ENCODE data around the gene COA1.
"Not testable (repeated sequence)": the region's sequence is repeated elsewhere in the genome, so short reads cannot be mapped to it uniquely, and the experiment has no call there.

Gene COA1

GRCh38 chr7:43731494-43731893 is 2.2 kb upstream of the COA1 start:
- peak; percentile 67 for FAIRE-seq
- DNase-seq (ENCODE audit: extremely low spot score, insufficient read length, low read depth), result not testable (repeated sequence)

DNA sequence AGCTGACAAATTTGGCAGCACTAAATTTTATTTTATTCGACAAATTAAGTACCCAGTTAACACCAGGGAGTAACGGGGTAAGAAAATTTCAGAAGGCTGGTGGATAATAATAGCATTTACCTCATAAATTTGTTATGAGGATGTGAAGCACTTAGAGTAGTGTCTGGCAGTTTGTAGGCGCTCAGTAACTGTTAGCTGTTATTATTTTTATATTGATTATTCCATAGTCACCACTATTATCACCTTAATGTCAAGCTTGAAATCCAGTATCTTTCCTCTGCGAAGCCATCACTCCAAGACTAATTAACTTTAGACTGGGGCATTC is 563 bp upstream of the COA1 start:
- DNase-seq (ENCODE audit: extremely low spot score, insufficient read length, low read depth) (no peak), FAIRE-seq (no peak)

DNA sequence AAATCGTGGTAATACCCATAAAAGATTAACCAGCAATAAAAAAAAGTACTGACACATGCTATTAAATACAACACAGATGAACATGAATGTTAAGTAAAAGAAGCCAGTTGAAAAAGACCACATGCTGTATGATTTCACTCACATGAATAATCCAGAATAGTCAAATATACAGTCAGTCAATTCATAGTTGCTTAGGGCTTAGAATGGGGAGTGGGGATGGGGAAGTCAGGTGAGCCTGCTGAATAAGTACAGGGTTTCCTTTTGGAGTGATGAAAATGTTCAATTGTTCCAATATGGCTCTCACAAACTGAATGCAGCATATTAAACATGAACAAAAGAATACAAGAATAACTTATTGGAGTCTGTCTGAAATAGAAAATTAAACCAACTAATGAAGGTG is 1.8 kb downstream of the COA1 start:
- no peak for DNase-seq (ENCODE audit: extremely low spot score, insufficient read length, low read depth)
- no peak for FAIRE-seq

GRCh38 chr7:43727003-43727402 is 2.3 kb downstream of the COA1 start:
- DNase-seq (ENCODE audit: extremely low spot score, insufficient read length, low read depth) (no peak), FAIRE-seq (peak; percentile 15)

DNA sequence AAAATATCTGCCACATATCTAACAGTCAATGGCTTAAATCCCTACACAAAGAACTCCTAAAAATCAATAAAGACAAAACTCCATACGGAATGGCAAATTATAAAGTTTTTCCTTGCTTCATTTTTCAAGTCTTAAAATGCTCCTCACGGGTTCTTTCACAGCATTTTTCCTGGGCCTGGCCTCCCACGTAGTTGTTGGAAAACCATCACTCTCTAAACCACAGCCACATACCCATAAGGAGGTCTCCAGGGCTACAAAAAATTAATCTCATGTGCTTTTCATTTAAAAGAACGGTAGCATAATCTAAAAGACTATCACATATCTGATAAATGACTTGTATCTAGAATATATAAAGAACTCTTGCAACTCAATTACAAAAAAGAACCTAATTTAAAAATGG is 2.9 kb downstream of the COA1 start:
- DNase-seq (ENCODE audit: extremely low spot score, insufficient read length, low read depth), result no peak
- FAIRE-seq, result no peak

- FAIRE-seq, result no peak
Measured at GRCh38 chr7:43725251-43725650, 4.1 kb downstream of the COA1 start.

GRCh38 chr7:43723007-43723341 is 6.3 kb downstream of the COA1 start:
- DNase-seq (ENCODE audit: extremely low spot score, insufficient read length, low read depth) (no peak), FAIRE-seq (no peak)

More at GRCh38 chr7:43725251-43725650, 4.1 kb downstream of the COA1 start:
- no peak for DNase-seq (ENCODE audit: extremely low spot score, insufficient read length, low read depth)

- DNase-seq (ENCODE audit: extremely low spot score, insufficient read length, low read depth), result no peak
- peak; percentile 39 for FAIRE-seq
Measured at GRCh38 chr7:43721193-43721806, 8.0 kb downstream of the COA1 start.

DNA sequence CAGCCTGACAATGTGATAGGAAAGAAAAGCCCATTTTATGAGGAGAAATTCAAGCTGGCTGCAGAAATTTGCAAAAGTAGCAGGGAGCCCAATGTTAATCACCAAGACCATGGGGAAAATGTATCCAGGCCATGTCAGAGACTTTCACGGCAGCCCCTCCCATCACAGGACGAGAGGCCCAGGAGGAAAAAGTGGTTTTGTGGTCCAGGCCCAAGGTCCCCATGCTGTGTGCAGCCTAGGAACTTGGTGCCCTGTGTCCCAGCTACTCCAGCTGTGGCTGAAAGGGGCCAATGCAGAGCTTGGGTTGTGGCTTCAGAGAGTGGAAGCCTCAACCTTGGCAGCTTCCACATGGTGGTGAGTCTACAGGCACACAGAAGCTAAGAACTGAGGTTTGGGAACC is 12.7 kb downstream of the COA1 start:
- no peak for DNase-seq (ENCODE audit: extremely low spot score, insufficient read length, low read depth)

DNA sequence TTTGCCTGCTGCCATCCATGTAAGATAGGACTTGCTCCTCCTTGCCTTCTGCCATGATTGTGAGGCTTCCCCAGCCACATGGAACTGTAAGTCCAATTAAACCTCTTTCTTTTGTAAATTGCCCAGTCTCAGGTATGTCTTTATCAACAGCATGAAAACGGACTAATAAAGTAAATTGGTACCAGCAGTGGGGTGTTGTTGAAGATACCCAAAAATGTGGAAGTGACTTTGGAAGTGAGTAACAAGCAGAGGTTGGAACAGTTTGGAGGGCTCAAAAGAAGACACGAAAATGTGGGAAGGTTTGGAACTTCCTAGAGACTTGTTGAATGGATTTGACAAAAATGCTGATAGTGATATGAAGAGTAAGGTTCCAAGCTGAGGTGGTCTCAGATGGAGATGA is 13.4 kb downstream of the COA1 start:
- DNase-seq (ENCODE audit: extremely low spot score, insufficient read length, low read depth); FAIRE-seq: not testable (repeated sequence)

More for the DNA sequence above, 12.7 kb downstream of the COA1 start:
- FAIRE-seq, result no peak

GRCh38 chr7:43711503-43711902 is 17.8 kb downstream of the COA1 start:
- FAIRE-seq, result no peak
- DNase-seq (ENCODE audit: extremely low spot score, insufficient read length, low read depth), result no peak

DNA sequence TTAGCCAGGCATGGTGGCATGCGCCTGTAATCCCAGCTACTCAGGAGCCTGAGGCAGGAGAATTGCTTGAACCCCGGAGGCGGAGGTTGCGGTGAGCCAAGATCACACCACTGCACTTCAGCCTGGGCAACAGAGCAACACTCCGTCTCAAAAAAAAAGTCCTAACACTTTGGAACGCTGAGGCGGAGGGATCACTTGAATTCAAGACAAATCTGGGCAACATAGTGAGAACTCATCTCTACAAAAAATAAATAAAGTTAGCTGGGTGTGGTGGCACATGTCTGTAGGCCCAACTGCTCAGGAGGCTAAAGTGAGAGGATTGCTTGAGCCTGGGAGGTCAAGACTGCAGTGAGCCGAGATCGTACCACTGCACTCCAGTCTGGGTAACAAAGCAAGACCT is 21.3 kb downstream of the COA1 start:
- DNase-seq (ENCODE audit: extremely low spot score, insufficient read length, low read depth); FAIRE-seq: not testable (repeated sequence)

DNA sequence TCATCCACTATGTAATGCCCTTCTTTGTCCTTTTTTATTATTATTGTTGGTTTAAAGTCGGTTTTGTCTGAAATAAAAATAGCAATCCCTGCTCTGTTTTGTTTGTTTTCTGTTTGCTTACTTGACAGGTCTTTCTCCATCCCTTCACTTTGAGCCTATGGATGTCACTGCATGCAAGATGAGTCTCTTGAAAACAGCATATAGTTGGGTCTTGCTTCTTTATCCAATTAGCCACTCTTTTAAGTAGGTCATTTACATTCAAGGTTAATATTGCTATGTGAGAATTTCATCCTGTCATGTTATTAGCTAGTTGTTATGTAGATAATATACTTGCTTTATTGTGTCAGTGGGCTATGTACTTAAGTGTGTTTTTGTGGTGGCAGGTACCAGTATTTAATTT is 25.8 kb downstream of the COA1 start:
- no peak for FAIRE-seq

GRCh38 chr7:43702974-43703373 is 26.3 kb downstream of the COA1 start:
- FAIRE-seq (peak; percentile 55), DNase-seq (ENCODE audit: extremely low spot score, insufficient read length, low read depth) (no peak)

More for the DNA sequence above, 25.8 kb downstream of the COA1 start:
- no peak for DNase-seq (ENCODE audit: extremely low spot score, insufficient read length, low read depth)

GRCh38 chr7:43701929-43702328 is 27.4 kb downstream of the COA1 start:
- DNase-seq (ENCODE audit: extremely low spot score, insufficient read length, low read depth) (no peak), FAIRE-seq (no peak)

DNA sequence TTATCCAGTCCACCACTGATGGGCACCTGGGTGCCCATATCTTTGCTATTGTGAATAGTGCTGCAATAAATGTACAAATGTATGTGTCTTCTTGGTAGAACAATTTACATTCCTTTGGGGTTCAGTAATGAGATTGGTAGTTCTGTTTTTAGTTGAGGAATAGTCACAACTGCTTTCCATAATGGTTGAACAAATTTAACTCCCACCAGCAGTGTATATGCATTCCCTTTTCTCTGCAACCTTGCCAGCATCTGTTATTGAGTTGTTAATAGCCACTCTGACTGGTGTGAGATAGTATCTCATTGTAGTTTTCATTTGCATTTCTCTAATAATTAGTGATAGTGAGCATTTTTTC is 27.8 kb downstream of the COA1 start:
- FAIRE-seq, result no peak
- no peak for DNase-seq (ENCODE audit: extremely low spot score, insufficient read length, low read depth)

DNA sequence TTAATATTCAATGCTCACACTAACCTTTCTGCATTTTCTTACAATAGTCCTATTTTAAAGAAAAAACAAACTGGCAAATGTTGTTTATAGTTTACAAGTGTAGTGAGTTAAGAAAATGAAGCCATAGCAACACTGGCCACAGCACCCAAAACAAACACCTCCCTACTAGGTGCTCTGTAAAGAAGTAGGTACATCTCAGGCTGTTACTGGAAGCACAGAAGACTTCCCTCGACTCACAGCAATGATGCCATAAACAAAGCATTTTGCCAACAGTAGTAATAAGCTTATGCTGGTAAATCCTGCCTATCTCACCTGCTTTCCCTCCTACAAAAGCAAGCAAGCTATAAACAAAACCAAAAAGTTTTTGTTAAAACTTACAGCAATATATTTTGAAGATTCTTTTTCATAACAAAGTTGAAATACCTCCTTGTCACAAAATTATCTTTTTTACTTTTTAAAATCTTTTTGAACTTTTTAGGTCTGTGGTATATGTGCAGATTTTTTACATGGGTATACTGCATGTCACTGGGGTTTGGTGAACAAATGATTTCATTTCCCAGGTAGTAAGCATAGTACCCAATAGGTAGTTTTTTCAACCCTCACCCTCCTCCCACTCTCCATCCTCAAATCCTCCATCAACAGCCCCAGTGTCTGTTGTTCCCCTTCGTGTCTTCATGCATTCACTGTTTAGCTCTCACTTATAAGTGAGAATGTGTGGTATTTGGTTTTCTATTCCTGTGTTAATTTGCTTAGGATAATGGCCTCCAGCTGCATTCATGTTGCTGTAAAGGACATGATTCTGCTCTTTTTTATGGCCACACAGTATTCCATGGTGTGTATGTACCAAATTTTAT is 28.4 kb downstream of the COA1 start:
- DNase-seq (ENCODE audit: extremely low spot score, insufficient read length, low read depth) (no peak), FAIRE-seq (peak; percentile 33)

DNA sequence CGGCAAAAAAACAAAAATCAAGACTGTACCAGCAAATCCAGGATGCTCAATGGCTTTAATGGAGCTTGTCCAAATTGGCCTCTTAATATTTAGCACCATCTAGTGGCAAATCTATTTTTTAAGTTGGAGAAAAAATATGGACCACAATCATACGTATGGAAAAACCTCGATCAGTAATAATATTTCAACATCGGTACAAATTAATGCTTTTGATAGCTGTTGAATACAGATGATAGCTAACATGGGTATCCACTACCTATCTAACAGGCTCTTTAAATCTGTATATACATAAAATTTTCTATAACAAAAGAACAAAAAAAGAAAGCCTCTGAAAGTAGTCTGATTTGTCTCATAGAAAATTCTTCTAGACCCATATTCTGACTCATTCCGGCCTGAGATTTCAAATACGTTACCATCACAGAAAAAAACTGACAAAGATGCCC is 29.2 kb downstream of the COA1 start:
- DNase-seq (ENCODE audit: extremely low spot score, insufficient read length, low read depth), result no peak
- FAIRE-seq, result peak; percentile 85

- FAIRE-seq (no peak), DNase-seq (ENCODE audit: extremely low spot score, insufficient read length, low read depth) (no peak)
Measured at GRCh38 chr7:43698460-43699255, 30.7 kb downstream of the COA1 start.

DNA sequence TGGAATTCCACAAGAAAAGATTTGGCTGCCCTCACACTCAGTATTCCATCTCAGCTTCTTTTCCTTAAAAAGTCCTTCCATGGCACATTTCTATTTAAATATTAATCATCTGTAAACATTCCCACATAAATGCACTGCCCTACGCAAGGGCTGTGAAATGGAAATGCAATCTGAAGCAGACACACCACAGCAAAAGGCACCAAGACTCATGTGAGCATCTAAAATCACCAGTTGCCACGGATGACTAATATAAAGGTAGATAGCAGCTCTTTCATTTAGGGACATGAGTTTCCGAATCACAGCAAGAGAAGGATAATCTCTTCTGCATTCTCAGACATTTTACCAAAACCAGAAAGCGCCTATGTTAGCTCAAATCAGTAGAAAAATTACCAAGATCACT is 31.6 kb downstream of the COA1 start:
- no peak for FAIRE-seq

GRCh38 chr7:43695365-43695764 is 34.0 kb downstream of the COA1 start:
- no peak for FAIRE-seq
- no peak for DNase-seq (ENCODE audit: extremely low spot score, insufficient read length, low read depth)

More for the DNA sequence above, 31.6 kb downstream of the COA1 start:
- DNase-seq (ENCODE audit: extremely low spot score, insufficient read length, low read depth), result no peak

Measured in GM18507 (cell line).